ENCODE results near the gene CSGALNACT2. TPM values are rescaled to one million over a fixed set of nuclear protein-coding genes. Genes with fewer than 3 reads are reported as not detected.

The CSGALNACT2 gene
- total and polyA plus RNA-seq, 5 donors from 2014 or later: 17.2 to 69.4 (median 24.6) TPM

- Mint-ChIP-seq H3K4me1 (peaks cover 17 to 55% (median 32%) of the 10 kb centered on the region in 4 donors), H3K27ac (peak overlapping the region in 2 of 3 donors; percentile 38 to 76)
Measured at GRCh38 chr10:43123361-43124093, 14.7 kb upstream of the CSGALNACT2 start.

GRCh38 chr10:43124094-43124521 lies 14.1 kb upstream of the CSGALNACT2 start:
- Mint-ChIP-seq H3K27me3 (no peaks in the 10 kb centered on the region), H3K4me1 (peaks cover 17 to 57% (median 33%) of the 10 kb centered on the region in 4 donors), H3K36me3 (no peaks in the 10 kb centered on the region), H3K4me3 (no peak overlapping the region), H3K27ac (peak overlapping the region in 2 of 3 donors; percentile 31 to 38), H3K9me3 (no peaks in the 10 kb centered on the region)
- no peak overlapping the region for H3K4me3 ChIP-seq (ENCODE audit: low read depth, low read length)
- H3K4me1 ChIP-seq (ENCODE audit: control insufficient read depth, insufficient read depth, low read length, poor library complexity, severe bottlenecking): peaks cover 46% of the 10 kb centered on the region
- no peak for DNase-seq
- ATAC-seq (ENCODE audit: low read depth in 2 of 2): no peak
- H3K27ac ChIP-seq (ENCODE audit: insufficient read depth, low read length, poor library complexity, severe bottlenecking): no peak overlapping the region
- no peaks in the 10 kb centered on the region for H3K27me3 ChIP-seq (ENCODE audit: control insufficient read depth, insufficient read depth, low read length)
- no peaks in the 10 kb centered on the region for H3K9me3 ChIP-seq (ENCODE audit: control insufficient read depth in 2 of 2, low read length in 2 of 2)
- no peaks in the 10 kb centered on the region for H3K36me3 ChIP-seq (ENCODE audit: control insufficient read depth, insufficient read depth, low read length)

More at GRCh38 chr10:43123361-43124093, 14.7 kb upstream of the CSGALNACT2 start:
- Mint-ChIP-seq H3K9me3 (no peaks in the 10 kb centered on the region), H3K4me3 (no peak overlapping the region), H3K36me3 (no peaks in the 10 kb centered on the region), H3K27me3 (no peaks in the 10 kb centered on the region)
- Histone ChIP-seq H3K9me3 (ENCODE audit: control insufficient read depth in 2 of 2, low read length in 2 of 2) (no peaks in the 10 kb centered on the region), H3K4me3 (ENCODE audit: low read depth, low read length) (no peak overlapping the region), H3K36me3 (ENCODE audit: control insufficient read depth, insufficient read depth, low read length) (no peaks in the 10 kb centered on the region), H3K27me3 (ENCODE audit: control insufficient read depth, insufficient read depth, low read length) (no peaks in the 10 kb centered on the region), H3K4me1 (ENCODE audit: control insufficient read depth, insufficient read depth, low read length, poor library complexity, severe bottlenecking) (peaks cover 49% of the 10 kb centered on the region), H3K27ac (ENCODE audit: insufficient read depth, low read length, poor library complexity, severe bottlenecking) (no peak overlapping the region)
- ATAC-seq (ENCODE audit: low read depth in 2 of 2) (no peak), DNase-seq (no peak)

- peaks cover 42% of the 10 kb centered on the region for H3K4me1 ChIP-seq (ENCODE audit: control insufficient read depth, insufficient read depth, low read length, poor library complexity, severe bottlenecking)
Measured at GRCh38 chr10:43124574-43125273, 13.5 kb upstream of the CSGALNACT2 start.

GRCh38 chr10:43125274-43125845 lies 12.9 kb upstream of the CSGALNACT2 start:
- Mint-ChIP-seq H3K36me3 (no peaks in the 10 kb centered on the region), H3K27ac (peak overlapping the region in 2 of 3 donors; percentile 62 to 73), H3K4me1 (peaks cover 17 to 54% (median 32%) of the 10 kb centered on the region in 4 donors), H3K4me3 (peak overlapping the region in 1 of 4 donors; percentile 16), H3K27me3 (no peaks in the 10 kb centered on the region), H3K9me3 (no peaks in the 10 kb centered on the region)
- Histone ChIP-seq H3K27ac (ENCODE audit: insufficient read depth, low read length, poor library complexity, severe bottlenecking) (no peak overlapping the region), H3K27me3 (ENCODE audit: control insufficient read depth, insufficient read depth, low read length) (no peaks in the 10 kb centered on the region), H3K4me1 (ENCODE audit: control insufficient read depth, insufficient read depth, low read length, poor library complexity, severe bottlenecking) (peaks cover 36% of the 10 kb centered on the region), H3K9me3 (ENCODE audit: control insufficient read depth in 2 of 2, low read length in 2 of 2) (no peaks in the 10 kb centered on the region), H3K4me3 (ENCODE audit: low read depth, low read length) (no peak overlapping the region), H3K36me3 (ENCODE audit: control insufficient read depth, insufficient read depth, low read length) (no peaks in the 10 kb centered on the region)
- no peak for ATAC-seq (ENCODE audit: low read depth in 2 of 2)
- no peak for DNase-seq

More at GRCh38 chr10:43124574-43125273, 13.5 kb upstream of the CSGALNACT2 start:
- Mint-ChIP-seq H3K27me3 (no peaks in the 10 kb centered on the region), H3K36me3 (no peaks in the 10 kb centered on the region), H3K9me3 (no peaks in the 10 kb centered on the region), H3K4me3 (no peak overlapping the region), H3K4me1 (peaks cover 17 to 60% (median 35%) of the 10 kb centered on the region in 4 donors), H3K27ac (peak overlapping the region in 2 of 3 donors; percentile 62 to 73)
- Histone ChIP-seq H3K27me3 (ENCODE audit: control insufficient read depth, insufficient read depth, low read length) (no peaks in the 10 kb centered on the region), H3K9me3 (ENCODE audit: control insufficient read depth in 2 of 2, low read length in 2 of 2) (no peaks in the 10 kb centered on the region), H3K4me3 (ENCODE audit: low read depth, low read length) (no peak overlapping the region), H3K27ac (ENCODE audit: insufficient read depth, low read length, poor library complexity, severe bottlenecking) (no peak overlapping the region), H3K36me3 (ENCODE audit: control insufficient read depth, insufficient read depth, low read length) (no peaks in the 10 kb centered on the region)
- ATAC-seq (ENCODE audit: low read depth in 2 of 2) (no peak), DNase-seq (no peak)

GRCh38 chr10:43125881-43126731 lies 12.1 kb upstream of the CSGALNACT2 start:
- peaks cover 28% of the 10 kb centered on the region for H3K4me1 ChIP-seq (ENCODE audit: control insufficient read depth, insufficient read depth, low read length, poor library complexity, severe bottlenecking)
- Mint-ChIP-seq H3K27me3 (no peaks in the 10 kb centered on the region), H3K9me3 (no peaks in the 10 kb centered on the region), H3K36me3 (no peaks in the 10 kb centered on the region), H3K4me3 (peak overlapping the region in 1 of 4 donors; percentile 57), H3K27ac (peak overlapping the region; percentile 63 to 98 (median 83)), H3K4me1 (peaks cover 13 to 46% (median 25%) of the 10 kb centered on the region in 4 donors)
- no peak for ATAC-seq (ENCODE audit: low read depth in 2 of 2)
- no peak for DNase-seq
- H3K4me3 ChIP-seq (ENCODE audit: low read depth, low read length): no peak overlapping the region
- no peaks in the 10 kb centered on the region for H3K9me3 ChIP-seq (ENCODE audit: control insufficient read depth in 2 of 2, low read length in 2 of 2)
- no peaks in the 10 kb centered on the region for H3K36me3 ChIP-seq (ENCODE audit: control insufficient read depth, insufficient read depth, low read length)
- H3K27me3 ChIP-seq (ENCODE audit: control insufficient read depth, insufficient read depth, low read length): no peaks in the 10 kb centered on the region
- H3K27ac ChIP-seq (ENCODE audit: insufficient read depth, low read length, poor library complexity, severe bottlenecking): peak overlapping the region; percentile 26

- Histone ChIP-seq H3K27ac (ENCODE audit: insufficient read depth, low read length, poor library complexity, severe bottlenecking) (peak overlapping the region; percentile 26), H3K27me3 (ENCODE audit: control insufficient read depth, insufficient read depth, low read length) (no peaks in the 10 kb centered on the region), H3K9me3 (ENCODE audit: control insufficient read depth in 2 of 2, low read length in 2 of 2) (no peaks in the 10 kb centered on the region), H3K36me3 (ENCODE audit: control insufficient read depth, insufficient read depth, low read length) (no peaks in the 10 kb centered on the region), H3K4me1 (ENCODE audit: control insufficient read depth, insufficient read depth, low read length, poor library complexity, severe bottlenecking) (peaks cover 20% of the 10 kb centered on the region), H3K4me3 (ENCODE audit: low read depth, low read length) (peak overlapping the region; percentile 48)
- Mint-ChIP-seq H3K4me1 (peaks cover 5 to 38% (median 19%) of the 10 kb centered on the region in 4 donors), H3K27ac (peak overlapping the region; percentile 63 to 98 (median 83)), H3K36me3 (no peaks in the 10 kb centered on the region), H3K9me3 (no peaks in the 10 kb centered on the region), H3K27me3 (no peaks in the 10 kb centered on the region), H3K4me3 (peak overlapping the region; percentile 37 to 78 (median 56))
- ATAC-seq (ENCODE audit: low read depth in 2 of 2) (no peak), DNase-seq (peak in 1 of 3 donors; percentile 56)
Measured at GRCh38 chr10:43126759-43127424, 11.4 kb upstream of the CSGALNACT2 start.

Data from CD4-positive, CD25-positive, alpha-beta regulatory T cell (primary cell).